DOHH2 (cell line): Measurements from ENCODE around the gene RIMS1.

ENCODE experiments used
- EZH2phosphoT487 ChIP-seq: fragments of 200-600 bp; sonication (generic); IDR thresholded peaks from 2 replicates; pipeline ENCODE4 v1.6.1; 2017; ENCODE audit warnings: borderline replicate concordance, mild to moderate bottlenecking, antibody characterized with exemption, low read length, moderate library complexity, mixed read lengths
- TF ChIP-seq, protein P1 (sequence below): fragments of 200-600 bp; sonication (generic); IDR thresholded peaks from one replicate; pipeline ENCODE4 v1.5.1; 2014; ENCODE audit warnings: antibody characterized with exemption, mild to moderate bottlenecking, low read depth, low read length; ENCODE audit not compliant: poor library complexity, severe bottlenecking

DNA sequence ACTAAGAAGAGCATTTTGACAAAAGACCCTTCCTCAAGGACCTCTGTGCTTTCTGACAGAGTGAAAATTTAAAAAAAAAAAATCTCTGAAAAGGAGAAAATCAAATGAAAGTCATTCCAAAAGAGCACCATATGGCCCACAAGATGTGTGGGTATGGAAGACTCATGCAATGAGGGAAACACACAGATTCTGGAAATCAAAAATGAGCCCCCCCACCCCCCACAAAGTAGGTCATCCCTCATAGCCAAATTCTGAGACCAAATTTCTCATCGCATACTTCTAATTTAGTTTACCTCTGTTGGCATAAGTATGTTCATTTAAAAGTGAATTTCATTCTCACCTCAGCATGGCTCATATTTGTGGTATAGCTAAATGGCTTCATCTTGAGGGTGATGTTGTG lies 554.3 kb downstream of the RIMS1 start:
- TF ChIP-seq, protein P1, sequence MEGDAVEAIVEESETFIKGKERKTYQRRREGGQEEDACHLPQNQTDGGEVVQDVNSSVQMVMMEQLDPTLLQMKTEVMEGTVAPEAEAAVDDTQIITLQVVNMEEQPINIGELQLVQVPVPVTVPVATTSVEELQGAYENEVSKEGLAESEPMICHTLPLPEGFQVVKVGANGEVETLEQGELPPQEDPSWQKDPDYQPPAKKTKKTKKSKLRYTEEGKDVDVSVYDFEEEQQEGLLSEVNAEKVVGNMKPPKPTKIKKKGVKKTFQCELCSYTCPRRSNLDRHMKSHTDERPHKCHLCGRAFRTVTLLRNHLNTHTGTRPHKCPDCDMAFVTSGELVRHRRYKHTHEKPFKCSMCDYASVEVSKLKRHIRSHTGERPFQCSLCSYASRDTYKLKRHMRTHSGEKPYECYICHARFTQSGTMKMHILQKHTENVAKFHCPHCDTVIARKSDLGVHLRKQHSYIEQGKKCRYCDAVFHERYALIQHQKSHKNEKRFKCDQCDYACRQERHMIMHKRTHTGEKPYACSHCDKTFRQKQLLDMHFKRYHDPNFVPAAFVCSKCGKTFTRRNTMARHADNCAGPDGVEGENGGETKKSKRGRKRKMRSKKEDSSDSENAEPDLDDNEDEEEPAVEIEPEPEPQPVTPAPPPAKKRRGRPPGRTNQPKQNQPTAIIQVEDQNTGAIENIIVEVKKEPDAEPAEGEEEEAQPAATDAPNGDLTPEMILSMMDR = no peak
- TF ChIP-seq EZH2phosphoT487 = no peak
